HG02840 (cell line): ENCODE data around the gene MYO9B.
"Not testable (repeated sequence)": the region's sequence is repeated elsewhere in the genome, so short reads cannot be mapped to it uniquely, and the experiment has no call there.

ENCODE experiments used
- ATAC-seq: cut with Tn5 transposase; IDR thresholded peaks from one replicate; pipeline ENCODE4 v1.9.1; 2021; ENCODE audit warnings: mild to moderate bottlenecking, moderate library complexity, moderate number of reproducible peaks; ENCODE audit not compliant: unreplicated experiment, low FRiP score

MYO9B gene

GRCh38 chr19:17081672-17082630, 6.4 kb downstream of the MYO9B start:
- ATAC-seq: no peak

GRCh38 chr19:17086120-17086519, 10.5 kb downstream of the MYO9B start:
- ATAC-seq: no peak

GRCh38 chr19:17086834-17087233, 11.3 kb downstream of the MYO9B start:
- no peak for ATAC-seq

DNA sequence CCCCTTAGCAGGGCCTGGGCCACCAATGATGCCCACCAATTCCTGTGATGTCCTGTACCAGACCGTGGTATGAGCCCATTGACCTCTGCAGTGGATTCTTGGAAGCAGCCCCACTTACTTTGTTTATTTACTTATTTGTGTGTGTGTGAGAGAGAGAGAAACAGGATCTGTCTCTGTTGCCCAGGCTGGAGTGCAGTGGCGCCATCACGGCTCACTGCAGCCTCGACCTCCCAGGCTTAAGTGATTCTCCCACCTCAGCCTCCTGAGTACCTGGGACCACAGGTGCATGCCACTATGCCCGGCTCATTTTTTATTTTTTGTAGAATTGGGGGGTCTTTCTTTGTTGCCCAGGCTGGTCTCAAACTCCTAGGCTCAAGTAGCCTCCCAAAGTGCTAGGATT, 13.0 kb downstream of the MYO9B start:
- ATAC-seq: no peak

DNA sequence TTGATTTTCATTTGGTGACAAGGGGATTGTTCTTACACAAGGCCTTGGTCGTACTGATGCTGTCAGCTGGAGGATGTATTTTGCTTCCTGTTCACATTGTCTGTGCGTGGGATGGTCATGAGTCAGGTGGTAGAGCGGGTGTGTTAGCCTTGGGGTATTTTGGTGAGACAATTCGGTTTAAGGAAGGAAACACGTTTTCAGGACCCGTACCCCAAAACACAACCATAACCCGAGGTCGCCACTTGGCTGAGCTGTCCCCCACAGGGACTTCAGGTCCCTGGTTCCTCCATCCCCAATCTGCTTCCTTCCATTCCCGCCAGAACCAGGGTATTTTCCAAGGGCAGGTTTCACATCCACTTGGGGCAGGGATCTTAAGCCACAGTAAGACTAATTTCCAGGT, 15.0 kb downstream of the MYO9B start:
- no peak for ATAC-seq

DNA sequence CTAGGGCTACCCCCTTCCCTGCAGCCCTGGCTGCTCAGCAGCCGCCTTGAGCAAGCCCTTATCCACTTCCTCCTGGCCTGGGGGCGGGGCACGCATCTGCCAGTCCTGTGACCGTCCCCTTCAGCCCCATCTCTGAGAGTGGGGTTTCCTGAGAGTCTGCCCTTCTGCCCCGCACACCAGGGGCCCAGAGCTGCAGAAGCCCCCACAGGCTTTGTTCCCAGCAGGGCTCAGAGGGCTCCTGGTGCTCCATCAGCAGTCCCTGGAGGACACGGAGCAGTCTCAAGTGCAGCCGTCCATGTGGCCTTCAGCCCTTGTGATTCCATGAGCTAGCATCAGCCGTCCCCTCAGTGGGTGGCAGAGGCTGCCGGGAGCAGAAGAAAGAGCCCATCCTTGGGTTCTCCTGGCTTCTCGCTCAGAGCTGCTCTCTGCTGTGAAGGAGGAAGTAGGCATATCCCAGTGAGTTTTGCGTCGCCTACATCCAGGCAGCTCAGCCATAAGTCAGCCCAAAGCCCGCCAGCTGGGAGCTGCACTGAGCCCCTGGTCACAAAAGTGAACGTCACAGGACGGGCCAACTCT, 16.3 kb downstream of the MYO9B start:
- ATAC-seq: no peak

GRCh38 chr19:17092696-17093095, 17.1 kb downstream of the MYO9B start:
- no peak for ATAC-seq

DNA sequence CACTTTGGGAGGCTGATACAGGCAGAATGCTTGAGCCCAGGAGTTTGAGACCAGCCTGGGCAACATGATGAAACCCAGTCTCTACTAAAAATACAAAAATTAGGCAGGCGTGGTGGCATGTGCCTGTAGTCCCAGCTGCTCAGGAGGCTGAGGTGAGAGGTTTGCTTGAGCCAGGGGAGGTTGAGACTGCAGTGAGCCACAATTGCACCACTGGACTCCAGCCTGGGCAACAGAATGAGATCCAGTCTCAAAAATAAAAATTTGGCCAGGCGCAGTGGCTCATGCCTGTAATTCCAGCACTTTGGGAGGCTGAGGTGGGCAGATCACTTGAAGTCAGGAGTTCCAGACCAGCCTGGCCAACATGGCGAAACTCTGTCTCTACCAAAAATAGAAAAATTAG, 19.1 kb downstream of the MYO9B start:
- not testable (repeated sequence) for ATAC-seq

- ATAC-seq: no peak
Observed at GRCh38 chr19:17095141-17095919, 19.8 kb downstream of the MYO9B start.

- no peak for ATAC-seq
Observed at GRCh38 chr19:17097593-17098126, 22.1 kb downstream of the MYO9B start.

- ATAC-seq: no peak
Observed at GRCh38 chr19:17098326-17098725, 22.7 kb downstream of the MYO9B start.

- no peak for ATAC-seq
Observed at GRCh38 chr19:17101686-17102628, 26.4 kb downstream of the MYO9B start.

- no peak for ATAC-seq
Observed at GRCh38 chr19:17103177-17103576, 27.6 kb downstream of the MYO9B start.

DNA sequence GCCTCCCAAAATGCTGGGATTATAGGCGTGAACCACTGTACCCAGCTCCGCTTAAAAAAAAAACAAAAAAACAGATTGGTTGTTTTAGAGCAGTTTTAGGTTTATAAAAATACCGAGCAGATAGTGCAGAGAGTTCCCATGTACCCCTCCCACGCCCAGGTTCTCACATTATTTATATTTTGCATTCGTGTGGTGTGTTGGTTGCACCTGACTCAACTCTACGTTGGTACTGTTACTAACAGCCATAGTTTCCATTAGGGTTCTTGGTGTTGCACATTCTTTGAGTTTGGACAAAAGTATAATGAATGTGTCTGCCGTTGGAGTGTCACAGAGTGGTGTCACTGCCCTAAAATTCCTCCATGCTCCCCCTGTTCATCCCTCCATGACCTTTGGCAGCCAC, 29.1 kb downstream of the MYO9B start:
- no peak for ATAC-seq

DNA sequence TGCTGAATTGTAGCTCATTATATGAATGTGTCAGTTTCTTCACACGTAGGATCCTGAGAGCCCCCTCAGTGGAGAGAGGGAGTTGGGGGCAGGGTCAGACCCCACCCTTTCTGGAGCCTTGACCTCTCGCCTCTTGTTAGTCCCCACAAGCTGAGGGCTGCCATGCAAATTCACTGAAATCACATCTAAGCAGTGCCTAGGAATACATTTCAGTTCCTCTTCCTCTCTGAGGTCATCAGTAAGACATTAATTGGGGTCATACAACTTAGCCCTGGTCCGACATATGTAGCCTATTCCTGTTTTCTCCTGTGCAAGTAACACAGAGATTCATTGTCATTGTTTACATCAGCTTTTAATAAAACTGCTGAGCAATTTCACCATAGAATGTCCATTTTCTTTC, 30.0 kb downstream of the MYO9B start:
- no peak for ATAC-seq

GRCh38 chr19:17106964-17107363, 31.4 kb downstream of the MYO9B start:
- ATAC-seq: not testable (repeated sequence)

GRCh38 chr19:17107546-17108452, 32.2 kb downstream of the MYO9B start:
- no peak for ATAC-seq

- no peak for ATAC-seq
Observed at GRCh38 chr19:17108453-17108784, 32.8 kb downstream of the MYO9B start.

- ATAC-seq: no peak
Observed at GRCh38 chr19:17109300-17109699, 33.7 kb downstream of the MYO9B start.
